Measurements from ENCODE around the gene HOMEZ. TPM values are rescaled to one million over a fixed set of nuclear protein-coding genes. Genes with fewer than 3 reads are reported as not detected.
"Not testable (repeated sequence)": the region's sequence is repeated elsewhere in the genome, so short reads cannot be mapped to it uniquely, and the experiment has no call there.

HOMEZ gene
- total RNA-seq, 1 donor from 2014 or later = 9.1 TPM

- TF ChIP-seq CTCF (IDR thresholded peaks at IDR 0.05; ENCODE audit: borderline replicate concordance) = no peak
- H3K4me3 ChIP-seq = peak within 1 kb of the TSS; percentile 50
- H3K27ac ChIP-seq (replicated peaks) = no peak within 1 kb of the TSS
- DNase-seq = peak; percentile 90
- H3K36me3 ChIP-seq = no peaks in the 10 kb centered on the region
- H3K9me3 ChIP-seq (replicated peaks) = no peaks in the 10 kb centered on the region
- H3K4me1 ChIP-seq = peaks cover 7% of the 10 kb centered on the region
- intact Hi-C loops (cut with micrococcal nuclease) = no loop called here
- no peaks in the 10 kb centered on the region for H3K27me3 ChIP-seq (ENCODE audit: low read depth)
These were observed 47.9 kb downstream of the HOMEZ start, which contains the start of gene RNF212B for GRCh38 chr14:23237772-23238594. Gene RNF212B (plus strand): TSS chr14:23237936. CDS start chr14:23240346, 2,410 bp downstream.

GRCh38 chr14:23232241-23232808 lies 53.6 kb downstream of the HOMEZ start:
- H3K36me3 ChIP-seq; H3K27me3 ChIP-seq (ENCODE audit: low read depth); H3K4me1 ChIP-seq; H3K27ac ChIP-seq (replicated peaks); DNase-seq; intact Hi-C loops (cut with micrococcal nuclease); H3K4me3 ChIP-seq; H3K9me3 ChIP-seq (replicated peaks): not testable (repeated sequence)

DNA sequence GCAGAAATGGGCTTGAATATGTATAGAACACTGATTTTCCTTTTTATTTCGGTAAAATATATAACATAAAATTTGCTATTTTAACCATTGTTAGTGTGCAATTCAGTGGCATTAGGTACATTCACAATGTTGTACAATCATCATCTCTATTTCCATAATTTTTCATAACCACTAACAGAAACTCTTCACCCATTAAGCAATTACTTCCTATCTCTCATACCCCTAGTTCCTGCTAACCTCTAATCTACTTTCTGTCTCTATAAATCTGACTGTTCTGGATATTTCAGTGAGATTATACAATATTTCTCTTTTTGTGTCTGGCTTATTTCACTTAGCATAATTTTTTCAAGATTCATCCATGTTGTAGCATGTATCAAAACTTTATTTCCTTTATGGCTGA lies 57.1 kb downstream of the HOMEZ start:
- Histone ChIP-seq H3K27ac (replicated peaks) (no peak overlapping the region), H3K4me3 (no peak overlapping the region), H3K36me3 (no peaks in the 10 kb centered on the region), H3K27me3 (ENCODE audit: low read depth) (no peaks in the 10 kb centered on the region), H3K9me3 (replicated peaks) (peaks cover 3% of the 10 kb centered on the region), H3K4me1 (no peaks in the 10 kb centered on the region)
- intact Hi-C loops (cut with micrococcal nuclease) = no loop called here
- DNase-seq = no peak
- no peak for TF ChIP-seq CTCF (IDR thresholded peaks at IDR 0.05; ENCODE audit: borderline replicate concordance)

GRCh38 chr14:23227566-23227965 lies 58.4 kb downstream of the HOMEZ start:
- intact Hi-C loops (cut with micrococcal nuclease) = no loop called here

GRCh38 chr14:23224958-23225357 lies 61.0 kb downstream of the HOMEZ start:
- H3K36me3 ChIP-seq; H3K4me3 ChIP-seq; H3K4me1 ChIP-seq; H3K9me3 ChIP-seq (replicated peaks); DNase-seq; H3K27me3 ChIP-seq (ENCODE audit: low read depth); intact Hi-C loops (cut with micrococcal nuclease); H3K27ac ChIP-seq (replicated peaks): not testable (repeated sequence)

More at GRCh38 chr14:23227566-23227965, 58.4 kb downstream of the HOMEZ start:
- H3K36me3 ChIP-seq = no peaks in the 10 kb centered on the region
- H3K9me3 ChIP-seq (replicated peaks) = peaks cover 3% of the 10 kb centered on the region
- no peak for TF ChIP-seq CTCF (IDR thresholded peaks at IDR 0.05; ENCODE audit: borderline replicate concordance)
- no peak overlapping the region for H3K4me3 ChIP-seq
- no peaks in the 10 kb centered on the region for H3K27me3 ChIP-seq (ENCODE audit: low read depth)
- no peak overlapping the region for H3K27ac ChIP-seq (replicated peaks)
- no peak for DNase-seq
- H3K4me1 ChIP-seq = no peaks in the 10 kb centered on the region

Other genes starting within 250 kb of the HOMEZ start
- gene PSMB11, start 243.9 kb downstream of the HOMEZ start, total RNA-seq = not detected
- 2.1 TPM for gene CDH24, start 228.6 kb downstream of the HOMEZ start, total RNA-seq
- gene ACIN1, start 191.0 kb downstream of the HOMEZ start, total RNA-seq = 64.6 TPM
- gene C14orf119, start 190.6 kb downstream of the HOMEZ start, total RNA-seq = 25.2 TPM
- gene CIROP, start 181.1 kb downstream of the HOMEZ start, total RNA-seq = not detected
- gene CEBPE, start 166.9 kb downstream of the HOMEZ start, total RNA-seq = not detected
- 10.6 TPM for gene SLC7A8, start 102.5 kb downstream of the HOMEZ start, total RNA-seq
- not detected for gene RNF212B, start 48.2 kb downstream of the HOMEZ start, total RNA-seq
- gene PPP1R3E, start 16.7 kb upstream of the HOMEZ start, total RNA-seq = 9.0 TPM
- 37.5 TPM for gene BCL2L2, start 20.7 kb upstream of the HOMEZ start, total RNA-seq
- gene PABPN1, start 35.3 kb upstream of the HOMEZ start, total RNA-seq = 71.2 TPM
- 9.7 TPM for gene SLC22A17, start 66.8 kb upstream of the HOMEZ start, total RNA-seq
- gene EFS, start 79.0 kb upstream of the HOMEZ start, total RNA-seq = 3.6 TPM
- not detected for gene IL25, start 86.7 kb upstream of the HOMEZ start, total RNA-seq
- gene CMTM5, start 90.9 kb upstream of the HOMEZ start, total RNA-seq = 1.0 TPM
- 1,823 TPM for gene MYH6, start 122.1 kb upstream of the HOMEZ start, total RNA-seq
- gene MYH7, start 149.5 kb upstream of the HOMEZ start, total RNA-seq = 14,853 TPM
- gene NGDN, start 183.6 kb upstream of the HOMEZ start, total RNA-seq = 17.2 TPM

Data from left ventricle myocardium inferior (tissue), 1 donor.